ENCODE results near the gene PARL. TPM values are rescaled to one million over a fixed set of nuclear protein-coding genes. Genes with fewer than 3 reads are reported as not detected.

PARL gene
- total and polyA plus RNA-seq, 2 donors (not counting 1 experiment from before 2014, with no cell fraction given) = 23.5 to 46.7 TPM

DNA sequence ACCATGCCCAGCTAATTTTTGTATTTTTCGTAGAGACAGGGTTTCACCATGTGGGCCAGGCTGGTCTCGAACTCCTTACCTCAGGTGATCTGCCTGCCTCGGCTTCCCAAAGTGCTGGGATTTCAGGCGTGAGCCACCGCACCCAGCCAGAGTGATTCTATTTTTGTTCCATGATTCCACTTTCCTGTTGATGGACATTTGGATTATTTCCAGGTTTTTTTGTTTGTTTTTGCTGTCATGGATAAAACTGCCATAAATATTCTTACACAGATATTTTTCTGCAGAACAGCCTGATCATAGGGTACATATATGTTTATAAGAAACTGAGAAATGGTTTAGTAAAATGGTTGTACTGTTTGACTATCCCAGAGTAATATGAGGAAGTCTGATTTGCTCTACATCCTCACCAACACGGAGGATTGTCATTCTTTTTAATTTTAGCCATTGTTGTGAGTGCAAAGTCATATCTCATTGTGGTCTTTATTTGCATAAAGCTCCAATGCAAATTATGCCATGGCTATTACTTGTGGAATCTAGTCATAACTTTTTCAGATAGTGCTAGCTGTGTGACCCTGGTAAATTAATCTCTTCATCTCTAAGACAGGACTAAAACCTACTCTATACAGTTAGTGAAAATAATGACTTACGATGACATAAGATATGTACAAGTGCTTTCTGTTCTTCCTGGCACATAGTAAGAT lies 102.0 kb downstream of the PARL start:
- Histone ChIP-seq H3K27ac (ENCODE audit: low read length in 2 of 2) (no peak overlapping the region), H3K9me3 (ENCODE audit: control extremely low read depth in 1 of 3, control insufficient read depth in 2 of 3, insufficient read depth in 1 of 3, low read length in 2 of 3) (no peaks in the 10 kb centered on the region), H3K4me3 (ENCODE audit: control extremely low read depth in 1 of 5, extremely low read depth in 1 of 5, insufficient read depth in 1 of 5, low read depth in 2 of 5, low read length in 4 of 5) (no peak overlapping the region), H3K27me3 (replicated peaks in 1 of 4; ENCODE audit: control extremely low read depth in 1 of 4, control insufficient read depth in 3 of 4, insufficient read depth in 4 of 4, low read length in 3 of 4) (no peaks in the 10 kb centered on the region), H2AFZ (ENCODE audit: insufficient read depth, low read depth, low read length, poor library complexity, severe bottlenecking) (no peak overlapping the region), H4K20me1 (ENCODE audit: control insufficient read depth, insufficient read depth, low read length, poor library complexity, severe bottlenecking) (no peaks in the 10 kb centered on the region), H3K9ac (ENCODE audit: low read length) (no peak overlapping the region), H3K4me2 (replicated peaks; ENCODE audit: low read depth, low read length, poor library complexity, severe bottlenecking) (no peak overlapping the region), H3K79me2 (ENCODE audit: control insufficient read depth, insufficient read depth, low read length) (no peaks in the 10 kb centered on the region), H3K36me3 (replicated peaks in 1 of 2; ENCODE audit: control extremely low read depth in 1 of 2, control insufficient read depth in 1 of 2, extremely low read depth in 1 of 2, insufficient read depth in 2 of 2, low read length in 1 of 2) (peaks cover 17 to 55% of the 10 kb centered on the region in 2 experiments), H3K4me1 (ENCODE audit: control insufficient read depth in 2 of 2, insufficient read depth in 2 of 2, low read length in 2 of 2) (no peaks in the 10 kb centered on the region)
- no peak for ATAC-seq (ENCODE audit: low read depth)
- Mint-ChIP-seq H3K4me1 (peaks cover 14% of the 10 kb centered on the region), H3K27me3 (no peaks in the 10 kb centered on the region), H3K9me3 (ENCODE audit: insufficient read depth) (no peaks in the 10 kb centered on the region), H3K4me3 (no peak overlapping the region), H3K27ac (no peak overlapping the region)
- POLR2A ChIA-PET = no interaction called here
- intact Hi-C loops (cut with micrococcal nuclease) = no loop called here
- CTCF ChIA-PET = no interaction called here
- TF ChIP-seq EZH2 (IDR thresholded peaks at IDR 0.05; ENCODE audit: borderline replicate concordance, insufficient read depth, low read depth, low read length, poor library complexity, severe bottlenecking) = no peak
- TF ChIP-seq, protein P1, sequence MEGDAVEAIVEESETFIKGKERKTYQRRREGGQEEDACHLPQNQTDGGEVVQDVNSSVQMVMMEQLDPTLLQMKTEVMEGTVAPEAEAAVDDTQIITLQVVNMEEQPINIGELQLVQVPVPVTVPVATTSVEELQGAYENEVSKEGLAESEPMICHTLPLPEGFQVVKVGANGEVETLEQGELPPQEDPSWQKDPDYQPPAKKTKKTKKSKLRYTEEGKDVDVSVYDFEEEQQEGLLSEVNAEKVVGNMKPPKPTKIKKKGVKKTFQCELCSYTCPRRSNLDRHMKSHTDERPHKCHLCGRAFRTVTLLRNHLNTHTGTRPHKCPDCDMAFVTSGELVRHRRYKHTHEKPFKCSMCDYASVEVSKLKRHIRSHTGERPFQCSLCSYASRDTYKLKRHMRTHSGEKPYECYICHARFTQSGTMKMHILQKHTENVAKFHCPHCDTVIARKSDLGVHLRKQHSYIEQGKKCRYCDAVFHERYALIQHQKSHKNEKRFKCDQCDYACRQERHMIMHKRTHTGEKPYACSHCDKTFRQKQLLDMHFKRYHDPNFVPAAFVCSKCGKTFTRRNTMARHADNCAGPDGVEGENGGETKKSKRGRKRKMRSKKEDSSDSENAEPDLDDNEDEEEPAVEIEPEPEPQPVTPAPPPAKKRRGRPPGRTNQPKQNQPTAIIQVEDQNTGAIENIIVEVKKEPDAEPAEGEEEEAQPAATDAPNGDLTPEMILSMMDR (IDR thresholded peaks at IDR 0.05) = no peak
- 100% methylated on average over 5 of the region's 7 CpGs for WGBS (ENCODE audit: insufficient coverage)
- DNase-seq = no peak

DNA sequence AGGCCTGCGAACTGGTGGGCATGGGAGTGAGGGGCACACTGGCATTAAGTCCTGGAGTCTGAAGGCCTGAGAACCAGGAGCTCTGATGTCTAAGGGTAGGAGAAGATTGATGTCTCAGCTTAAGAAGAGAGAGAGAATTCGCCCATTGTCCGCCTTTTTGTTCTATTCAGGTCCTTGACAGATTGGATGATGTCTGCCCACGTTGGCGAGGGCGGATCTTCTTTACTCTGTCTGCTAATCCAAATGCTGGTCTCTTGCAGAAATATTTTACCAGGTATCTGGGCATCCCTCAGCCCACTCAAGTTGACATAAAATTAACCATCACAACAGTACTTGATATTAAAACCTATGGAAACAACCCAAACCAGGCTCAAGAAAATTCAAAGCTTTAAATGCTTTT lies 103.4 kb downstream of the PARL start:
- intact Hi-C loops (cut with micrococcal nuclease) = no loop called here
- Mint-ChIP-seq H3K27me3 (no peaks in the 10 kb centered on the region), H3K9me3 (ENCODE audit: insufficient read depth) (no peaks in the 10 kb centered on the region), H3K27ac (no peak overlapping the region), H3K4me3 (no peak overlapping the region), H3K4me1 (peaks cover 14% of the 10 kb centered on the region)
- Histone ChIP-seq H2AFZ (ENCODE audit: insufficient read depth, low read depth, low read length, poor library complexity, severe bottlenecking) (no peak overlapping the region), H3K79me2 (ENCODE audit: control insufficient read depth, insufficient read depth, low read length) (no peaks in the 10 kb centered on the region), H3K4me2 (replicated peaks; ENCODE audit: low read depth, low read length, poor library complexity, severe bottlenecking) (no peak overlapping the region), H3K36me3 (replicated peaks in 1 of 2; ENCODE audit: control extremely low read depth in 1 of 2, control insufficient read depth in 1 of 2, extremely low read depth in 1 of 2, insufficient read depth in 2 of 2, low read length in 1 of 2) (peaks cover 16 to 59% of the 10 kb centered on the region in 2 experiments), H3K27ac (ENCODE audit: low read length in 2 of 2) (no peak overlapping the region), H3K4me3 (ENCODE audit: control extremely low read depth in 1 of 5, extremely low read depth in 1 of 5, insufficient read depth in 1 of 5, low read depth in 2 of 5, low read length in 4 of 5) (no peak overlapping the region), H3K27me3 (replicated peaks in 1 of 4; ENCODE audit: control extremely low read depth in 1 of 4, control insufficient read depth in 3 of 4, insufficient read depth in 4 of 4, low read length in 3 of 4) (no peaks in the 10 kb centered on the region), H3K9me3 (ENCODE audit: control extremely low read depth in 1 of 3, control insufficient read depth in 2 of 3, insufficient read depth in 1 of 3, low read length in 2 of 3) (no peaks in the 10 kb centered on the region), H3K9ac (ENCODE audit: low read length) (no peak overlapping the region), H4K20me1 (ENCODE audit: control insufficient read depth, insufficient read depth, low read length, poor library complexity, severe bottlenecking) (no peaks in the 10 kb centered on the region), H3K4me1 (ENCODE audit: control insufficient read depth in 2 of 2, insufficient read depth in 2 of 2, low read length in 2 of 2) (no peaks in the 10 kb centered on the region)
- no peak for ATAC-seq (ENCODE audit: low read depth)
- ChIA-PET POLR2A (no interaction called here), CTCF (no interaction called here)
- TF ChIP-seq EZH2 (IDR thresholded peaks at IDR 0.05; ENCODE audit: borderline replicate concordance, insufficient read depth, low read depth, low read length, poor library complexity, severe bottlenecking) = no peak
- TF ChIP-seq, protein P1 (IDR thresholded peaks at IDR 0.05) = no peak
- no peak for DNase-seq
- 100% methylated on average over 4 of the region's 6 CpGs for WGBS (ENCODE audit: insufficient coverage)
